GM21786 (cell line): ENCODE measurements around the gene PLXNC1.

Experiments
- ATAC-seq: cut with Tn5 transposase; IDR thresholded peaks from one replicate; pipeline ENCODE4 v1.9.1; 2021; ENCODE audit not compliant: unreplicated experiment

PLXNC1 gene

DNA sequence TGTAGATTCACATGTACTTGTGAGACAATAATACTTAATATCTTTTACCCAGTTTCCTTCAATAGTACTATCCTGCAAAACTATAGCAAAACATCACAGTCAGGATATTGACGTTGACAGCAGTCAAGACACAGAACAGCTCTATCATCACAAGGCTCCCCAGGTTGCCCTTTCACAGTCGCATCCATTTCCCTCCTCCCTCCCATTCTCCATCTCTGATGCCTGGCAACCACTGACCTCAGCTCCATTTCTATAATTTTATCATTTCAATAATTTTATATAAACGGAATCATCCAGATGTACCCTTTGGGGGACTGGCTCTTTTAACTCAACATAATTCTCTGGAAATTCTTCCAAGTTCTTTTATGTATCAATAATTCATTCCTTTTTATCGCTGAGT is 81.5 kb downstream of the PLXNC1 start:
- no peak for ATAC-seq

- peak; percentile 71 for ATAC-seq
These were observed 82.1 kb downstream of the PLXNC1 start for GRCh38 chr12:94230357-94230905.

GRCh38 chr12:94231709-94232108 is 83.3 kb downstream of the PLXNC1 start:
- ATAC-seq: no peak

DNA sequence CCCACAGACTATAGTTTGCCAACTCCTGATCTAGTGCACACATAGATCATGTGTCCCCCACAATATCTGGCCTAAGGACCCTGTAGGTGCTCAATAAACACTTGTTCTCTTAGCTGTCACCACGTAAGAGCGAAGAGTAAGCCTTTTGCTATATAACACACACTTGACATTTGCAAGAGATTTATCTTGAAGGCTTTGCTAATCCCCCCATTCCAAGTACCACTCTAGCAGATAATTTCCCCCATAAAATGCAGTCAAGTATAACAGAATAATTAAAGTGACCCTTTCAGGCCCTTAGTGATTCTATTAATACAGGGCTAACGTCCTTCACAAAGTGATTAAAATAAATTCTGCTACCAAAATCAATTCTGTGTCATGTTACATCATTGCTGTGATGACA is 87.5 kb downstream of the PLXNC1 start:
- ATAC-seq: no peak

- ATAC-seq: no peak
These were observed 91.1 kb downstream of the PLXNC1 start for GRCh38 chr12:94239332-94239993.

GRCh38 chr12:94240171-94240570 is 91.8 kb downstream of the PLXNC1 start:
- peak; percentile 91 for ATAC-seq

DNA sequence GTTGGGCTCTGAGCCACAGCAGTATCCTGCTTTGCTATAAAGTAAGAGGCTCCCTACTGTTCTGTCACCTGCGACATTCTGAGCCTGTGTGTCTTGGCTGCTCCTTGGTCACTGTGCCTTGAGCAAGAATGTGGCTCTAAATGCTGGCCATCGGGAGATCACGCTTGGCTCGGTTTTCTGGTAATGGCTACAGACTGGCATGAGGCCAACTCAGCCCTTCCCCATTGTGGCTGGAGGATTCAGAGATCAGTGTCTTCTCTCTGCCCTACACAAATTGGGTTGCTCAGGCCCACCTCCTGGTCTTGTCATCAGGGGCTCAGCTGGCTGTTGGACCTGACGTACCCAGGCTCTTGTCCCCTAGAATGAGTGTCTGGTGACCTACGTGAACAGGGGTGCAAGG is 94.5 kb downstream of the PLXNC1 start:
- ATAC-seq: no peak

- peak; percentile 59 for ATAC-seq
These were observed 96.1 kb downstream of the PLXNC1 start for GRCh38 chr12:94244165-94245133.

- ATAC-seq: no peak
These were observed 97.4 kb downstream of the PLXNC1 start for GRCh38 chr12:94245631-94246383.

DNA sequence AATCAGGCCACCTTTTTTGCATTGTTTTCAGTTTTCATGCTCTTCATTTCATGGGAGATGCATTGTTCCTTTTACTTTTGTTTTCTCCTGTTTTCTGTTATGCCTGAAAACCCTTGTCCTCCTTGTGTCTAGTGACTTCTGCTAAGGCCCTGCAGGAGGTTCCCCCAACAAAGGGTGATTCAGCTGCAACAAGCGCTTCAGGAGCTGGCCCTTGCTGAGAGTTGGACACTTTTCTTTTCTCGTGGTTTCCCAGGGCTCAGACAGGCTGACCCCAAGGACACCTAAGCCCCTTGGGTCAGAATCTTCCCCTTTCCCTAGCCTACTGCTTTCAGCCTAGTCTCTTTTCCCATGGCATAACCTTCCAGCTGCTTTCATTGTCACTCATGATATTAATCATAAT is 98.9 kb downstream of the PLXNC1 start:
- no peak for ATAC-seq

DNA sequence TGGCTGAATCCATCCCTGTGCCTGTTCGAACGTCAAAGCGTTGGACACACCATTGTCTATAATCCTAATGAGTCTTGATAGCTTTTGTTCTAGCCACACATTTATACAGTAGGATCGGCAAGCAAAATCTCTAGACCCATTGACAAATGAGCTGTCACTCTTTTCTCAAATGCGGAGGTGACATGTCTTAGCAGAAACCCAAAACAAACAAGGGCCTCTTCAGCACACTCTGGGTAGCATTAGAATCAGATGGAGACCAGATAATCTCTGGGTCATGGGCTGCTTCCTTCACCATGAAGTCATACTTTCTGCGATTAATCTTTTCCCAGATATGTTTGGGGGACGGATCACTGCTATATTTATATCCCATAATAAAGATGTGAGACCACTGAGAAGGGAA is 100.2 kb downstream of the PLXNC1 start:
- ATAC-seq: no peak

- no peak for ATAC-seq
These were observed 101.8 kb downstream of the PLXNC1 start for GRCh38 chr12:94250130-94250529.

GRCh38 chr12:94254270-94254669 is 105.9 kb downstream of the PLXNC1 start:
- no peak for ATAC-seq

DNA sequence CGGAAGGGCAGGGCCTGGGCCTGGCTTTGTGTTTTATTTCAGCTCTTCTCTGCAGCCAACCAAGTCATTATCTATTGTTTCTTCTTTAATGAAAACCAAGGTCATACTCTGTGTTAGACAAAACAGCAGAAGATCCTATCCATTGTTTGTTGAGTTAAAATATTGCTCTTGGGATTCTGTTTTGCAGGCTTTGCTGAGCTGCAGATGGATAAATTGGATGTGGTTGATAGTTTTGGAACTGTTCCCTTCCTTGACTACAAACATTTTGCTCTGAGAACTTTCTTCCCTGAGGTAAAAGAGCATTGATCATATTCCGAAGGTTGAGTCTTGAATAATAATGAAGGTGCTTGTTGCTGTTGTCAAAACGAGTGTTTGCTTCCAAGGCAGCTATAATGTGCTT is 106.6 kb downstream of the PLXNC1 start:
- ATAC-seq: no peak

- ATAC-seq: no peak
These were observed 107.1 kb downstream of the PLXNC1 start for GRCh38 chr12:94255428-94255827.

DNA sequence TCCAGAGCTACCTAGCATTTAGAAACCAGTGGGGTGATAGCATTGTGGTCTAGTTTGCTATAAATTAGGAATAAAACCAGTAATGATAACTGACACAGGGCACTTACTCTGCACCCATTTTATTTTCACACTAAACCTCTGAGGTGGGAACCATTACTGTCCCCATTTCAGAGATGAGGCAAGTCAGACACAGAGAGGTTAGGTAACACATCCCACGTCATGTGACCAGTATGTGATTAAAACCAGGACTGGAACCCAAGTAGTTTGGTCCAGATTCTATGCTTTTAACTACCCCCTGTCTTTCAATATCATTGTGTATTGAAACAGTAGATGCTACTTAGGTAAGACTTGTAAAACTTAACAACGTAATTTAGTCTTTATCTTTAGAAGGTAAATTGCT is 110.2 kb downstream of the PLXNC1 start:
- ATAC-seq: peak; percentile 37

DNA sequence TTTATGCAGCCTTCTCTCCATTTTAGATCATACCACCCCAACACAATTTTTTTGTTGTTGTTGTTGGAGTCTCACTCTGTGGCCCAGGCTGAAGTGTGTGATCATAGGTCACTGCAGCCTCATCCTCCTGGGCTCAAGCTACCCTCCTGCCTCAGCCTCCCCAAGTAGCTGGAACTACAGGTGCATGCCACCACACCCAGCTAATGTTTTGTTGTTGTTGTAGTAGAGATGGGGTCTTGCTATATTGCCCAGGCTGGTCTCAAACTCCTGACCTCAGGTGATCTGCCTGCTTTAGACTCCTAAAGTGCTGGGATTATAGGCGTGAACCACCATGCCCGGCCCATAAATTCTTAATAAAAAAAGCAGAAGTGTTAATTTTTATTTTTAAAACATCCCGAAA is 111.6 kb downstream of the PLXNC1 start:
- no peak for ATAC-seq

- no peak for ATAC-seq
These were observed 112.3 kb downstream of the PLXNC1 start for GRCh38 chr12:94260717-94261116.

GRCh38 chr12:94261119-94261518 is 112.7 kb downstream of the PLXNC1 start:
- no peak for ATAC-seq

DNA sequence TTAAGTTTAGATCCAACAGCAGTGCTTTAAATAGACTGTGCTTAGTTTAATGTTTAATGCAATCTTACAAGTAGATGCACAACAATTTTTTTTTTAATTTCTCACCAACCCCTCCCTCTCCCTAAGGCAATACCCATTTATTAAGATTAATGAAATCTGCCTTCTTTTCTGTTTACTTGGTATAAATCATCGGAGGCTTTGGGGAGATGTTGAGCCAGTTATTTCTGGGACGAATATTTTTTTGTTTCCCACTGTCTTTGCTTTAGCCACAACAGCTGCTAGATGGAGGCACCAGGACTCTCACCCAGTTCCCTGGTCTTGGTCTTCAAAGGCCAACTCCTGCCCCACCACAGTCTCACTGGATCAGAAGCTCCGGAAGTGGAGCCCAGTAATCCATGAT is 113.4 kb downstream of the PLXNC1 start:
- no peak for ATAC-seq
